ENCODE measurements around the gene F2R. TPM values are rescaled to one million over a fixed set of nuclear protein-coding genes. Genes with fewer than 3 reads are reported as not detected.
"Not testable (repeated sequence)": the region's sequence is repeated elsewhere in the genome, so short reads cannot be mapped to it uniquely, and the experiment has no call there.

F2R gene
- total RNA-seq, 3 donors from 2014 or later (not counting 1 experiment from before 2014, with no cell fraction given), result 43.2 to 53.9 (median 50.1) TPM

DNA sequence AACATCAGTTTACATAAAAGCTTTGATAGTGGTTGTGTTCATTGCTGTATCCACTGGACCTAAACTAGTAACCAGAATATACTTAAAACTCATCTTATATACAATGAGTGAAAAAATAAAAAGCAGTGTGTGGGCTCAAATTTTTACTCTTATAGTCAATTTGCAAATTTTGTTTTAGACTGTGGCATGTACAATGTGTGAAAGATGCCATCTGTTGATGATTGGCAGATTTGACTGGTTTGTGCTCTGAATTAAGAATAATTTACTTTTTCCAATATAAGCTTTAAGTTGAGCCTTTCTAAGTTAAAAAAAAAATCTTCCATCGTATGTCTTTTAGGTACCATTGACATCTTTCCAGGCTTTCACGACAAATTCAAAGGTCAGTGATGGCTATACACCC lies 60.5 kb downstream of the F2R start:
- no peaks in the 10 kb centered on the region for H3K27me3 Mint-ChIP-seq (ENCODE audit: low read depth in 2 of 2)
- ATAC-seq (no peak), DNase-seq (no peak)
- Histone ChIP-seq H3K36me3 (ENCODE audit: control insufficient read depth, insufficient read depth, low read length) (no peaks in the 10 kb centered on the region), H3K4me3 (ENCODE audit: low read length) (no peak overlapping the region), H3K4me1 (ENCODE audit: control insufficient read depth, insufficient read depth, low read length) (no peaks in the 10 kb centered on the region), H3K9me3 (ENCODE audit: control insufficient read depth, insufficient read depth, low read length) (no peaks in the 10 kb centered on the region), H3K27ac (ENCODE audit: low read length) (no peak overlapping the region), H3K27me3 (ENCODE audit: control insufficient read depth, insufficient read depth, low read length) (no peaks in the 10 kb centered on the region)
- H3K27ac Mint-ChIP-seq, result no peak overlapping the region
- no peaks in the 10 kb centered on the region for H3K36me3 Mint-ChIP-seq
- intact Hi-C loops (cut with micrococcal nuclease), result loop anchor here (10.0 kb wide), 1 partner anchor 372 kb away; the partner anchor contains the start of gene IQGAP2
- H3K4me1 Mint-ChIP-seq, result peaks cover 0 to 5% of the 10 kb centered on the region in 2 donors
- no peaks in the 10 kb centered on the region for H3K9me3 Mint-ChIP-seq
- no peak overlapping the region for H3K4me3 Mint-ChIP-seq
- TF ChIP-seq, protein P1, sequence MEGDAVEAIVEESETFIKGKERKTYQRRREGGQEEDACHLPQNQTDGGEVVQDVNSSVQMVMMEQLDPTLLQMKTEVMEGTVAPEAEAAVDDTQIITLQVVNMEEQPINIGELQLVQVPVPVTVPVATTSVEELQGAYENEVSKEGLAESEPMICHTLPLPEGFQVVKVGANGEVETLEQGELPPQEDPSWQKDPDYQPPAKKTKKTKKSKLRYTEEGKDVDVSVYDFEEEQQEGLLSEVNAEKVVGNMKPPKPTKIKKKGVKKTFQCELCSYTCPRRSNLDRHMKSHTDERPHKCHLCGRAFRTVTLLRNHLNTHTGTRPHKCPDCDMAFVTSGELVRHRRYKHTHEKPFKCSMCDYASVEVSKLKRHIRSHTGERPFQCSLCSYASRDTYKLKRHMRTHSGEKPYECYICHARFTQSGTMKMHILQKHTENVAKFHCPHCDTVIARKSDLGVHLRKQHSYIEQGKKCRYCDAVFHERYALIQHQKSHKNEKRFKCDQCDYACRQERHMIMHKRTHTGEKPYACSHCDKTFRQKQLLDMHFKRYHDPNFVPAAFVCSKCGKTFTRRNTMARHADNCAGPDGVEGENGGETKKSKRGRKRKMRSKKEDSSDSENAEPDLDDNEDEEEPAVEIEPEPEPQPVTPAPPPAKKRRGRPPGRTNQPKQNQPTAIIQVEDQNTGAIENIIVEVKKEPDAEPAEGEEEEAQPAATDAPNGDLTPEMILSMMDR (IDR thresholded peaks at IDR 0.05), result no peak
- WGBS (ENCODE audit: insufficient coverage), result 100% methylated on average over 2 of the region's 2 CpGs

DNA sequence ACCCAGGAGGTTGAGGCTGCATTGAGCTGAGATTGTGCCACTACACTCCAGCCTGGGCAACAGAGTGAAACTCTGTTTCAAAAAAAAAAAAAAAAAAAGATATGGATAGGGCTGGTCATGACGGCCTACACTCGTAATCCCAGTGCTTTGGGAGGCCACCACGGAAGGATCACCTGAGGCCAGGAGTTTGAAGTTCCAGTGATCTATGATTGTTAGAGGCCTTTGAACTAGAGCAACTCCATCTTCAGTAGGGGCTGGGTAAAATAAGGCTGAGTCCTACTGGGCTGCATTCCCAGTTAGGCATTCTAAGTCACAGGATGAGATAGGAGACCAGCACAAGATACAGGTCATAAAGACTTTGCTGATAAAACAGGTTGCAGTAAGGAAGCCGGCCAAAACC lies 64.7 kb downstream of the F2R start:
- H3K27ac Mint-ChIP-seq; ATAC-seq; H3K27me3 ChIP-seq (ENCODE audit: control insufficient read depth, insufficient read depth, low read length); H3K9me3 Mint-ChIP-seq; DNase-seq; H3K4me1 Mint-ChIP-seq; H3K4me1 ChIP-seq (ENCODE audit: control insufficient read depth, insufficient read depth, low read length); H3K27ac ChIP-seq (ENCODE audit: low read length); H3K27me3 Mint-ChIP-seq (ENCODE audit: low read depth in 2 of 2); H3K9me3 ChIP-seq (ENCODE audit: control insufficient read depth, insufficient read depth, low read length); H3K4me3 Mint-ChIP-seq; intact Hi-C loops (cut with micrococcal nuclease); H3K36me3 ChIP-seq (ENCODE audit: control insufficient read depth, insufficient read depth, low read length); H3K4me3 ChIP-seq (ENCODE audit: low read length); H3K36me3 Mint-ChIP-seq: not testable (repeated sequence)
- WGBS (ENCODE audit: insufficient coverage), result 99% methylated on average over 4 of the region's 4 CpGs

DNA sequence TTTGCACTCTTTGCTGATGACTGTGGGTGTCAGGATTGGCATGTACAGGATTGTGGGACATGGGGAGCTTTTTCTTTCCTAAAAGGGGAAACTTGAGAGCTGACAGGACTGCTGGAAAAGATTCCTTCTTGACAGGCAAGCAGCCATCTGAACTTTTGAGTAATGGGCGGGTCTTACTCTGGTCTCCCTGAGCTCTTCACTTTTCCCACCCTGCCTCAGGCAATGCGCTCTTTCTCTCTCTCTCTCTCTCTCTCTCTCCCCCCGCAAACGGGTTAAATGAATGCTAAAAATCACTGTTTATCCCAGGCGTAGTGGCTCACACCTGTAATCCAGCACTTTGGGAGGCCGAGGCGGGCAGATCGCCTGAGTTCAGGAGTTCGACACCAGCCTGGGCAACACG lies 65.8 kb downstream of the F2R start:
- no peaks in the 10 kb centered on the region for H3K9me3 Mint-ChIP-seq
- peaks cover 0 to 5% of the 10 kb centered on the region in 2 donors for H3K4me1 Mint-ChIP-seq
- Histone ChIP-seq H3K27me3 (ENCODE audit: control insufficient read depth, insufficient read depth, low read length) (no peaks in the 10 kb centered on the region), H3K4me1 (ENCODE audit: control insufficient read depth, insufficient read depth, low read length) (no peaks in the 10 kb centered on the region), H3K4me3 (ENCODE audit: low read length) (no peak overlapping the region), H3K9me3 (ENCODE audit: control insufficient read depth, insufficient read depth, low read length) (no peaks in the 10 kb centered on the region), H3K27ac (ENCODE audit: low read length) (no peak overlapping the region), H3K36me3 (ENCODE audit: control insufficient read depth, insufficient read depth, low read length) (no peaks in the 10 kb centered on the region)
- ATAC-seq, result no peak
- H3K27me3 Mint-ChIP-seq (ENCODE audit: low read depth in 2 of 2), result peaks cover 5 to 6% of the 10 kb centered on the region in 2 donors
- H3K27ac Mint-ChIP-seq, result no peak overlapping the region
- TF ChIP-seq, protein P1 (IDR thresholded peaks at IDR 0.05), result no peak
- intact Hi-C loops (cut with micrococcal nuclease), result no loop called here
- 98% methylated on average over 10 of the region's 10 CpGs for WGBS (ENCODE audit: insufficient coverage)
- DNase-seq, result no peak
- no peak overlapping the region for H3K4me3 Mint-ChIP-seq
- H3K36me3 Mint-ChIP-seq, result no peaks in the 10 kb centered on the region

DNA sequence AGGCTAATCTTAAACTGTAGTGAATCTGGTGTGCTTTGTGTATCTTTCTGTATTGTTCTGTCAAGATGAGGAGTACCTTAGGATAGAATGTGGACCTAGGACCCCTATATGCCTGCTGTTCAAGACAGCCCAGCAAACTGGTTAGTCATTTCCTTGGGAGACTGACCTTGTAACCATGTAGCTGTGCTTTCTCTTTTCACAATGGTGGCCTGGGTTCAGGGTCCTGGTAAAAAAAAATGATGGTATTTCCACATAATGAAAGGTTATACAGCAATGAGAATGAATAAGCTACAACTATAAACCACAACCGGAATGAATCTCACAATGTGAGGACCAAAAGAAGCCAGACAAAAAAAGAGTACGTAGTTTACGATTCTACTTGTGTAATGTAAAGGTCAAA lies 66.5 kb downstream of the F2R start:
- Mint-ChIP-seq H3K27ac (no peak overlapping the region), H3K4me3 (no peak overlapping the region), H3K4me1 (peaks cover 0 to 5% of the 10 kb centered on the region in 2 donors), H3K36me3 (no peaks in the 10 kb centered on the region), H3K27me3 (ENCODE audit: low read depth in 2 of 2) (peaks cover 5 to 6% of the 10 kb centered on the region in 2 donors), H3K9me3 (no peaks in the 10 kb centered on the region)
- intact Hi-C loops (cut with micrococcal nuclease), result no loop called here
- no peaks in the 10 kb centered on the region for H3K27me3 ChIP-seq (ENCODE audit: control insufficient read depth, insufficient read depth, low read length)
- DNase-seq (no peak), ATAC-seq (no peak)
- H3K4me3 ChIP-seq (ENCODE audit: low read length), result no peak overlapping the region
- no peaks in the 10 kb centered on the region for H3K36me3 ChIP-seq (ENCODE audit: control insufficient read depth, insufficient read depth, low read length)
- no peaks in the 10 kb centered on the region for H3K9me3 ChIP-seq (ENCODE audit: control insufficient read depth, insufficient read depth, low read length)
- no peak overlapping the region for H3K27ac ChIP-seq (ENCODE audit: low read length)
- 100% methylated on average over 2 of the region's 3 CpGs for WGBS (ENCODE audit: insufficient coverage)
- TF ChIP-seq, protein P1 (IDR thresholded peaks at IDR 0.05), result no peak
- H3K4me1 ChIP-seq (ENCODE audit: control insufficient read depth, insufficient read depth, low read length), result no peaks in the 10 kb centered on the region

Other genes starting within 250 kb of the F2R start
- not detected for gene F2RL2, start 92.7 kb upstream of the F2R start, total RNA-seq
- gene F2RL1, start 102.9 kb downstream of the F2R start, total RNA-seq, result under 1 TPM in 2 of 3 donors, not detected in 1; 0.29 to 0.35 TPM
- gene S100Z, start 133.9 kb downstream of the F2R start, total RNA-seq, result 1 to 10 TPM in 1 of 3 donors, under 1 TPM in 2; 0.60 to 3.3 (median 0.91) TPM
- under 1 TPM in 2 of 3 donors, not detected in 1; 0.31 to 0.84 TPM for gene CRHBP, start 236.9 kb downstream of the F2R start, total RNA-seq